ENCODE results near the gene CPAMD8. TPM values are rescaled to one million over a fixed set of nuclear protein-coding genes. Genes with fewer than 3 reads are reported as not detected.

CPAMD8 gene
- total and polyA plus RNA-seq, 11 donors, result 5.2 to 49.5 (median 16.9) TPM

- Histone ChIP-seq H3K27ac (no peak overlapping the region), H3K36me3 (no peaks in the 10 kb centered on the region), H3K4me1 (no peaks in the 10 kb centered on the region), H3K27me3 (no peaks in the 10 kb centered on the region), H3K9me3 (peaks cover 0 to 41% (median 3%) of the 10 kb centered on the region in 12 donors), H3K4me3 (no peak overlapping the region)
- TF ChIP-seq CTCF (IDR thresholded peaks at IDR 0.05) (no peak), POLR2A (IDR thresholded peaks at IDR 0.05) (no peak)
- ATAC-seq (no peak), DNase-seq (no peak)
- WGBS, 4 donors, result 96 to 98% (median 97%) methylated on average over 2 of the region's 2 CpGs
- intact Hi-C loops (cut with DNase I), result no loop called here
Measured at GRCh38 chr19:16928351-16928750, 98.3 kb downstream of the CPAMD8 start.

GRCh38 chr19:16927883-16928282 is 98.7 kb downstream of the CPAMD8 start:
- ATAC-seq (no peak), DNase-seq (no peak)
- no peaks in the 10 kb centered on the region for H3K4me1 ChIP-seq
- H3K36me3 ChIP-seq, result peaks cover 0 to 3% (median 0%) of the 10 kb centered on the region in 9 donors
- H3K27ac ChIP-seq, result no peak overlapping the region
- TF ChIP-seq POLR2A (IDR thresholded peaks at IDR 0.05) (no peak), CTCF (IDR thresholded peaks at IDR 0.05) (no peak)
- intact Hi-C loops (cut with DNase I), result no loop called here
- no peaks in the 10 kb centered on the region for H3K27me3 ChIP-seq
- 89 to 93% (median 92%) methylated on average over 5 to 13 of the region's 13 CpGs for WGBS, 4 donors
- H3K9me3 ChIP-seq, result peaks cover 0 to 36% (median 1%) of the 10 kb centered on the region in 12 donors
- H3K4me3 ChIP-seq, result no peak overlapping the region

GRCh38 chr19:16922949-16923348 is 103.7 kb downstream of the CPAMD8 start:
- no peak for DNase-seq
- peaks cover 0 to 10% (median 0%) of the 10 kb centered on the region in 9 donors for H3K36me3 ChIP-seq
- no peaks in the 10 kb centered on the region for H3K27me3 ChIP-seq
- TF ChIP-seq CTCF (IDR thresholded peaks at IDR 0.05), result no peak
- no peak for TF ChIP-seq POLR2A (IDR thresholded peaks at IDR 0.05)
- H3K9me3 ChIP-seq, result peaks cover 0 to 30% (median 10%) of the 10 kb centered on the region in 12 donors
- no peak overlapping the region for H3K27ac ChIP-seq
- no peak for ATAC-seq
- WGBS, 4 donors, result 89 to 93% (median 93%) methylated on average over 13 of the region's 13 CpGs
- H3K4me3 ChIP-seq, result no peak overlapping the region
- no peaks in the 10 kb centered on the region for H3K4me1 ChIP-seq
- intact Hi-C loops (cut with DNase I), result no loop called here

- WGBS, 4 donors, result 84 to 100% (median 88%) methylated on average over 1 of the region's 1 CpG
- no peaks in the 10 kb centered on the region for H3K4me1 ChIP-seq
- no peaks in the 10 kb centered on the region for H3K27me3 ChIP-seq
- peaks cover 0 to 10% (median 0%) of the 10 kb centered on the region in 9 donors for H3K36me3 ChIP-seq
- H3K4me3 ChIP-seq, result no peak overlapping the region
- ATAC-seq, result no peak
- no peak for DNase-seq
- H3K27ac ChIP-seq, result no peak overlapping the region
- H3K9me3 ChIP-seq, result peaks cover 0 to 30% (median 10%) of the 10 kb centered on the region in 12 donors
- TF ChIP-seq POLR2A (IDR thresholded peaks at IDR 0.05), result no peak
- TF ChIP-seq CTCF (IDR thresholded peaks at IDR 0.05), result no peak
- intact Hi-C loops (cut with DNase I), result no loop called here
Measured at GRCh38 chr19:16922592-16922934, 104.0 kb downstream of the CPAMD8 start.

Data from heart left ventricle (tissue), 16 donors.